Epithelial cell of esophagus (primary cell): Measurements from ENCODE around the gene NKX2-2.

ENCODE experiments used
- DNase-seq: peaks from one replicate; pipeline ENCODE4 v3.0.0; 2010; ENCODE audit warnings: low read depth
- H3K4me3 ChIP-seq: 2 replicates; pipeline ENCODE4 v1.5.1; 2011; ENCODE audit warnings: mild to moderate bottlenecking, low read length, control low read depth
- TF ChIP-seq, protein P1 (sequence below): IDR thresholded peaks from 2 replicates; pipeline ENCODE4 v1.5.1; 2011; ENCODE audit warnings: low read depth, mild to moderate bottlenecking, low read length, control low read depth, inconsistent platforms; ENCODE audit not compliant: insufficient read depth; ENCODE audit errors: missing control alignments

The NKX2-2 gene

DNA sequence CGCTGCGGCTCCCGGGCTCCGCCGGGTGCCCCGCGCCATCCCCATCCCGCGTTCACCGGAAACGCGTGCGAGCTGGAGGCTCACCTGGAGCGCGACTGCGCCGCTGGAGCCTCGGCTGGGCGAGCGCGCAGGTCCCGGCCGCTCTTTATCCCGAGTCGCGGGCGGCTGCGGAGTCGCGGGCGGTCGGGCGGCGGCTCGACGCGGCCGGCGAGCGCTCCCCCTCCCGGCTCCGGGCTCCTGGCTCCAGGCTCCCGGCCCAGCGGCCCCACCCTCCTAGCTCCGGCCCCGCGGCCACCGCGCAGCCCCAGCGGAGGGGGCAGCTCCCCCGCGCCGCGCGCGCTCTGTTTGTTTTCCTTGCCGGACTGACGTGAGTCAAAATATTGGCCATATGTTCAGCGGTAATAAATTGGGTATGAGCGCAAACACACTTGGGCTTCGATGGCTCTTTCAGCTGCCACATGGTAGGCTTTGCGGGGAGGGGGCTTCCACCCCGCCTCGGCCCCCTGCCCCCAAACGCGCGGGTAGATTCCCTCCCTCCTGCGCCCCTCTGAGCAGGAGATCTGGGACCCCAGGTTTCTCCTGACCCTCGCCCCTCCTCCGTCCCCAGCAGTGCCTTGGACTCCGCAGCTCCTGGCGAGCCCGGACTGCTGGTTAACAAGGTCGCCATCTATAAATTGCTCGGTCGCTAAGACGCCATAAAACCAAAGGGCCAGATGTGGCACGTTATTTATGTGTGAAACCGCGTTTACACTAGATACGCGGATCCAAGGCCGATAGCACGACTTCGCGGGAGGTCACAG is 8.8 kb upstream of the NKX2-2 start:
- no peak for DNase-seq
- TF ChIP-seq, protein P1, sequence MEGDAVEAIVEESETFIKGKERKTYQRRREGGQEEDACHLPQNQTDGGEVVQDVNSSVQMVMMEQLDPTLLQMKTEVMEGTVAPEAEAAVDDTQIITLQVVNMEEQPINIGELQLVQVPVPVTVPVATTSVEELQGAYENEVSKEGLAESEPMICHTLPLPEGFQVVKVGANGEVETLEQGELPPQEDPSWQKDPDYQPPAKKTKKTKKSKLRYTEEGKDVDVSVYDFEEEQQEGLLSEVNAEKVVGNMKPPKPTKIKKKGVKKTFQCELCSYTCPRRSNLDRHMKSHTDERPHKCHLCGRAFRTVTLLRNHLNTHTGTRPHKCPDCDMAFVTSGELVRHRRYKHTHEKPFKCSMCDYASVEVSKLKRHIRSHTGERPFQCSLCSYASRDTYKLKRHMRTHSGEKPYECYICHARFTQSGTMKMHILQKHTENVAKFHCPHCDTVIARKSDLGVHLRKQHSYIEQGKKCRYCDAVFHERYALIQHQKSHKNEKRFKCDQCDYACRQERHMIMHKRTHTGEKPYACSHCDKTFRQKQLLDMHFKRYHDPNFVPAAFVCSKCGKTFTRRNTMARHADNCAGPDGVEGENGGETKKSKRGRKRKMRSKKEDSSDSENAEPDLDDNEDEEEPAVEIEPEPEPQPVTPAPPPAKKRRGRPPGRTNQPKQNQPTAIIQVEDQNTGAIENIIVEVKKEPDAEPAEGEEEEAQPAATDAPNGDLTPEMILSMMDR = no peak
- H3K4me3 ChIP-seq = no peak overlapping the region

DNA sequence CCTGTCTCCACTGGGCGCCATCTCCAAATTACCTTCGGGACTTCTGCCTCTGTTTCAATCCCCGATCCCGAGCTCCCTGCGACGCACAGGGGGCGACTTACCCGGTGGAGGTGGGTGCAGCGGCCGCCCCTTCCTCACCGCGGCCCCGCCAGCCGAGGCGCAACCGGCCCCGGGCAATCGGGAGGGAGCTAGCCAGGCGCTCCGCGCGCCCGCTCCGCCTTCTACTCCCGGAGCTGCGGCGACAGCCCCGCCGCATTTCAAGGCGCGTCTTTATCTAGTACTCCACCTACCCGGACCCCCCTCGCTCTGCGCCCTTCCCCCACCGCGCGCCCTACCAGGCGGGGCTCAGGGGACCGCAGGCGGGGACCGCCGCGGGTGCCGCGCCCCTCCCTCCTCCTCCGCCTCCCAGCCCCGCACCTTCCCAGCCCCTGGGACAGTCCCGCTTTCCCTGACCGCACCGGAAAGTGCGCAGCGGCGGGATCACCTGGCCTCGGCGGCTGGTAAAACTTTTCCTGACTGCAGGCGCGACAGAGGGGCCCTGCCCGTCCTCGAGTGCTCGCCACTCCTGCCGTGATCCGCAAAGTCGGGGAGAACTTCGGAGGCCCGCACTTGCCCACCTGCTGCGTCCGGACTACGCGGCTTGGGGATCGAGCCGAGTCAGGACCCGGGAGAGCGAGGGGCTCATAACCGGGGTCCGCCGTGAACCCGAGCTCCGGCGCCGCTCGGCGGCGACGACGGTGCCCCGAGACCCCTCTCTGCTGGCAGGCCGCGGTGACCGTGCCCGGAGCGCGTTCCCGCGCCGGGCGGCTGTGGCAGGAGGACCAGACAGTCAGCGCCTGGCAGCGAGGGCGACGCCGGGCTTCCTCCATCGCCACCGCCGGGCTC is 8.0 kb upstream of the NKX2-2 start:
- no peak overlapping the region for H3K4me3 ChIP-seq
- DNase-seq = no peak
- TF ChIP-seq, protein P1 = no peak

DNA sequence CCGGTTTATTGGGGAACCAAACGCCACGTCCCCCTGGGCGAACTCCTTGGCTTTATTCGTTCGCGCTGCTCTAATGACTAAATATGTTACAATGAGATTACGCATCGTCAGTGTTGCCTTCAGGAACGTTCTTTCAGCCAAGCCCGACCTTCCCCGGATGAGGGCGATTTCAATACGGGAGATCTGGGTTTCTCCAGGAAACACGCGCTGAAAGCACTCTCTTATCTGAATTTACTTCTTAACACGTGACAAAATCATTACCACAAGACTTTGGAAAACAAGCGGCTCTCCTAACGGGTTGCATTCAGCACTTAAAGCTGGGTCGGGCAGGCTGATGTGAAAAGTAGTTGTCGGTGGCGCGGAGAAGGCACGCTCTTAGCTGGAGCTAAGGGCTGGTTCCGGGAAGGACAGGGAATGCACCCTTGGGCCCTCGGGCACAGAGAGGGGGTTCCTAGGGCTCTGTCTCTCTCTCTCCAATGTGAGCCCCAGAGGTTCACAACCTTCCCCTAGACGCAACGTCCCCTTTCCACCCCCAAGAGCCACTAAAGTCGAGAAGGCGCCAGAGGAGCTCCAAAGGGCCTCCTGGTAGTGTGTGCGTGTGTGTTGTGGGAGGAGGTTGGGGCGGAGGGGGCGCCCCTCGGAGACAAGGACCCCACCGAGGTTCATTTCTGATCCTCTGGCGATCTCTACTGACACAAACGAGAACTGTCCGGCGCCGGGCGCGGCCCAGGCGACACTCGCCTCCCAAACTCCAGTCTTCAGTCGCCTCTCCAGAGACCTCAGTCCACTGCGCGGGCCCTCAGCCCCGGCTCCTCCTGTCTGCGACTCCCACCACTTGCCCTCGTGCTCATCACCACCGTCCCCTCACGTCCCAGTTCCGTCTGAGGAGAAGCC is 7.1 kb upstream of the NKX2-2 start:
- no peak overlapping the region for H3K4me3 ChIP-seq
- TF ChIP-seq, protein P1 = no peak
- DNase-seq = peak; percentile 65

- TF ChIP-seq, protein P1 = no peak
- no peak for DNase-seq
- H3K4me3 ChIP-seq = no peak overlapping the region
Observed at GRCh38 chr20:21519136-21519584, 5.3 kb upstream of the NKX2-2 start.

GRCh38 chr20:21518292-21518991 is 4.6 kb upstream of the NKX2-2 start:
- TF ChIP-seq, protein P1 = no peak
- H3K4me3 ChIP-seq = no peak overlapping the region
- no peak for DNase-seq

- no peak overlapping the region for H3K4me3 ChIP-seq
- TF ChIP-seq, protein P1 = no peak
- DNase-seq = no peak
Observed at GRCh38 chr20:21517566-21518277, 3.9 kb upstream of the NKX2-2 start.
